ENCODE results near the gene APOBEC3G.
A peak's percentile ranks its signal among the peaks of the same experiment; 100 is the strongest.

The APOBEC3G gene

DNA sequence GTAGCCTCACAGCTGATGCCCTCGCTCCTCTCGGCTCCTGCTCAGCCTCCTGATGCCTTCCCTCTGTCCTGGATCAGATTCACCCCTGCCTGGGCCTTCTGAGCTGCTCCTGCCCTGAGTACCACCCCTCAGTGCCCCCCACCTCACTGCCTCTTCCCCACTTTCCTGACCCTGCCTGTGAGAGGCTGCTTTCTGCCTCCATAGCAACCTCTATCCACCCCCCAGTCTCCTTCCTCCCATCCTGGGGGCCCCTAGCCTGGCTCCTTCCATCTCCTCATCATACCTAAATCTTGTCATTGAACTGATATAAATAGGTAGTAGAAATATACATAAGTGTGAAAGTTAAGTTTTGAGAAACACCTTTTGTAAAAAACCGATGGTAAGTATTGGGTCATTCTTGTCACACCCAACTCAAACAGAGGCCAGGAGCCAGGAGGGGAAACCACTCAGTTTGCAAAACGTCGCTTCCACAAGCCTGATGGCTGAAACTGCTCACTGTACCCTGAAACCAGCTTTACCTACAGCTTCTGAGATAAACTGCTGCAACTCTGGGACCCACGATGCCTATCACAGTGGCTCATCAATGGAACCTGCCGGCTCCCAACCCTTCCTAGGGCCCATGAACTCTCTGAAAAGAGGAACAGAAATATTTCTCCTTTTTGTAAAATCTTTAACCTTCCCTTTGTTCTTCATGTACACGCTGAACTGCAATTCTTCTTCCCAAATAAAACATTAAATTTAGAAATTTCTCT lies 15.2 kb downstream of the APOBEC3G start:
- DNase-seq: no peak

- DNase-seq: no peak
Observed at GRCh38 chr22:39094717-39095389, 17.8 kb downstream of the APOBEC3G start.

DNA sequence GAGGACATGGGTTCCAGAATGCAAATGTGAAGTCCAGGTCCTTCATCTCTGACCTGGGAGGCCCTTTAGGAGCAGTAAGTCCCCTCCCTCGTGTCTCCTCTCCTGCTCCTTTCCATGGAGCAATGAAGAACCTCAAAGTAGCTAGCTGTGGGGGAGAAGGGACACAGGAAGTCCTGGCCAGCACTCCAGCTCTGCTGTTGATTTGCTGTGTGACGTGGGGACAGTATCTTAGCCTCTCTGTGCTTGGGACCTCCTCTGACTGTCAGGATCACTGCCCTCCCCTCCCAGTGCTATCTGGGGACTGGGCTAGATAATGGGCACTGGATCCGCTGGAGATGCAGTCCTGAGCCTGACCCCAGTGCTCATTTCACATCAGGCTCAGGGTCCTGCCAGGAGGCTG lies 18.9 kb downstream of the APOBEC3G start:
- DNase-seq: no peak

GRCh38 chr22:39097098-39098020 lies 20.3 kb downstream of the APOBEC3G start, which contains the start of gene APOBEC3H:
Gene APOBEC3H (plus strand): TSS chr22:39097244. CDS start chr22:39100279, 3,035 bp downstream.
- DNase-seq: no peak

DNA sequence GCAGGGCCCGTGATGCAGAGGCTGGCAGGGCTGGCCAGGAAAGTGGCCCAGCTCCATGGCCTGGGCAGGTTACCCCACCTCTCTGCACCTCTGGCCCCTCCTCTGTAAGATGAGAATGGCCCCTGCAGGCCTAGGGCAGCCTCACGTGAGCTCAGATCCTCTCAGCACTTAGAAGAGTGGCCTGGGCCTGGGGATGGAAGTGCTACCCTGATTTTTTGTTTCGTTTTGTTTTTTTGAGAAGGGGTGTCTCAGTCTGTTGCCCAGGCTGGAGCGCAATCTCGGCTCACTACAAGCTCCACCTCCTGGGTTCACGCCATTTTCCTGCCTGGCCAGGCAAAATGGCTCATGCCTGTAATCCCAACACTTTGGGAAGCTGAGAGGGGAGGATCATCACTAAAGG lies 21.0 kb downstream of the APOBEC3G start:
- no peak for DNase-seq

DNA sequence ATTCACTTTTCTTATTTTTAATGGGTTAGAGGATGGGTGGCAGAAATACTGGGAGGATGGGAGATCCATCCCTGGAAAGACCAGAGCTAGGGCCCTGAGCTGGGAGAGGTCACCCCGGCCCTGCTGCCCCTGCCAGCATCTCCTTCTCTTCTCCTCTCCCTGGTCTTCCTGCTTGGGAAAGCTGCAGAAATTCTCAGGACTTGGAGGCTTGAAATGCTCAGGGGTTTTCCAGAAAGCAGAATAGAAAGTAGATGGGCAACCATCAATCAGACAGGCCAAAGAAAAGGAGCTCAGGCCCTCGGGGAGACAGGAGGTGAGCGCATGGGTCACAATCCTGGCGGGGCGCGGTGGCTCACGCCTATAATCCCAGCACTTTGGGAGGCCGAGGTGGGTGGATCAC lies 21.5 kb downstream of the APOBEC3G start:
- DNase-seq: no peak

- DNase-seq: no peak
Observed at GRCh38 chr22:39101226-39101625, 24.2 kb downstream of the APOBEC3G start.

DNA sequence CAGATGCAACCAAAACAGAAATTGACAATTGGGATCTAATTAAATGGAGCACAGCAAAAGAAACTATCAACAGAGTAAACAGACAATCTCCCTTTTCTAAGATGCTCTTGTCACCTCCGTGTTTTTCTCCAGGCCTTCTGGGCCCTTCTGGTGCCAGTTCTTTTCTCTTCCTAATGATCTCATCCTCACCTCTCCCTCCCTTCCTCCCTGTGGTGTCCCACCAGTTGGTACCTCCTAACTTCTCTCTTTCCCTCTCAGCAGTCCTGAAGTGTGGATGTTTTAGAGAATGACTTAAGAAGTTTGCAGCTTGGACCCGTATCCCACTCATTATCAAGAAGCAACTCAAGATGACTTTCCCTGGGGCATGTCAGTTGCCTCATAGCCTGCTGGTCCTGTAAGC lies 26.4 kb downstream of the APOBEC3G start:
- no peak for DNase-seq

DNA sequence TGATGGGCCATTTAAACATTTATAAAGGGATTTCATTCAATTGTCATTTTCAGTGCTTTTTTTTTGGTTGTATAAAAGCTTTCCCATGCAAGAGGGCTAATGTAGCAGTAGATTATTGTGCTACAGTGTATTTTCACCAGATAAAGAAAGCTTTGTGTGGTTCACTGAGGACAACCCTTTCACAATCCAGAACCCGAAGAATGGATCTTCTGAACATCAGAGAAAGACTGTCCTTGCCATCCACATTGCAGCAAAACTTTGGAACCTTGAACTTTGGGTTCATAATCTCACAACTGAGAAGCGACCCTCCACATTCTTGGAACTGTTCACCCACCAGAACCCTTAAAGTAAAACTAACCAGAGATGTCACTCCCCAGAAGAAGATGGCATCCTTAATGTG lies 29.3 kb downstream of the APOBEC3G start:
- no peak for DNase-seq

- no peak for DNase-seq
Observed at GRCh38 chr22:39108487-39108886, 31.4 kb downstream of the APOBEC3G start.

DNA sequence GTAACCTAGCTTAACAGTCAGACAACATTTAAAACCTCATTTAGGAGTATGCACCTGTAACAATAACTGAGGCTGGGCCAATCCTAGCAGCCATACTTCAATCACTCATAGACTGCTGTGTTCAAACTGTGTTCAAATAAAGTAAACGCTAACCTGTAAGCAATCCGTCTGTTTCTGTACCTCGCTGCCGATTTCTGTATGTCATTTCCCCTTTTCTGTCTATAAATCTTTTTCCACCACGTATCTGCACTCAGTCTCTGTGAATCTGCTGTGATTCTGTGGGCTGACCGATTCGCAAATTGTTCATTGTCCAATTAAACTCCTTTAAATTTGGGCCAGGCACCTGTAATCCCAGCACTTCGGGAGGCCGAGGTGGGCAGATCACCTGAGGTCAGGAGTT lies 32.3 kb downstream of the APOBEC3G start:
- DNase-seq: no peak

GRCh38 chr22:39110631-39111561 lies 33.8 kb downstream of the APOBEC3G start:
- no peak for DNase-seq

DNA sequence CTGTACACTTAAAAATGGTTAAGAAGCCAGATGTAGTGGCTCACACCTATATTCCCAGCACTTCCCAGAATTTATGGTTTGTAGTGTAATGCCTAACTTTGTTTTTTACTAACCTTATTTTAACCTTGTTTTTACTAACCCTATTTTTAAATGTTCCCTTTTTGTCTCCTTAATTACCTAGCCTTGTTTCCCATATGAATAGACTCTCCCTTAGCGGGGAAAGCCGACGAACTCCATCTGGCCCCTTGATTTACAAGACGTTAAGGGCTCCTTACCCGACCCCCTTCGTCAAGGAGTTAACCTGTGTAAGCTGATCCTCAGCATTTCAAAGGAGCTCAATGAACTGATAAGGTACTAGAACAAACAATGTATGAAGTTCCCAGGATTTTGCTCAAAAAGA lies 37.0 kb downstream of the APOBEC3G start:
- no peak for DNase-seq

DNA sequence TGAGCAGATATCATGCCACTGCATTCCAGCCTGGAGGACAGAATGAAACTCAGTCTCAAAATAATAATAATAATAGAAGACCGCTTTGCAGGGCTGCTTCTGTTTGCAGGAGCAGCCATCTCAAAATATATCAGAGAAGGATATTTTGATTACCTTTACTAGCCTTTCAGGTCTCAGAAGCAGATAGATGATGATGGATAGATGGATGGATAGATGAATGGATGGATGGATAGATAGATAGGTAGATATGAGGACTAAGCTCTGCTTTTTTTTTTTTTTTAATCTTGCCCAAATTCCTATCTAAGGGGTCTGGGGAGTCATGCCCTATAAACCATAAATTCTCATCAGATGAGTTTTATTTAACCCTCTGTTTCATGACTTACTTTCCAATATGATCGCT lies 38.5 kb downstream of the APOBEC3G start:
- no peak for DNase-seq

DNA sequence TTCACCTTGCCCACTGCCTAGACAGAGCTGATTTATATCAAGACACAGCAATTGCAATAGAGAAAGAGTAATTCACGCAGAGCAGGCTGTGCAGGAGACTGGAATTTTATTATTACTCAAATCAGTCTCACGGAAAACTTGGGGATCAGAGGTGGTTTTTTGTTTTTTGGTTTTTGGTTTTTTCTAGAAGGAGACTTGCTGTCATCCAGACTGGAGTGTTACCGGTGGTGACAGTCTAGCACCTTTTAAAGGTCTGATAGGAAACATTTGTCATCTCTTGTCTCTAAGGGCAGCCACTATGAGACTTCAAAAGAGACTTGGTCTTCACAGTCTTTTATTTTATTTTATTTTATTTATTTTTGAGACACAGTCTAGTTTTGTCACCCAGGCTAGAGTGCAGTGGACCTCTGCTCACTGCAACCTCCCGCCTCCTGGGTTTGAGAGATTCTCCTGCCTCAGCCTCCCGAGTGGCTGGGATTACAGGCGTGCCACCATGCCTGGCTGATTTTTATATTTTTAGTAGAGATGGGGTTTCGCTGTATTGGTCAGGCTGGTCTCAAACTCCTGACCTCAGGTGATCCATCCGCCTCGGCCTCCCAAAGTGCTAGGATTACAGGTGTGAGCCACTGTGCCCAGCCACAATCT lies 39.0 kb downstream of the APOBEC3G start:
- no peak for DNase-seq

GRCh38 chr22:39117585-39118191 lies 40.6 kb downstream of the APOBEC3G start:
- no peak for DNase-seq

- DNase-seq: no peak
Observed at GRCh38 chr22:39120983-39121382, 43.9 kb downstream of the APOBEC3G start.

GRCh38 chr22:39122772-39123470 lies 45.8 kb downstream of the APOBEC3G start:
- no peak for DNase-seq

- DNase-seq: no peak
Observed at GRCh38 chr22:39123751-39124581, 46.9 kb downstream of the APOBEC3G start.

GRCh38 chr22:39125622-39126021 lies 48.5 kb downstream of the APOBEC3G start:
- peak; percentile 5 for DNase-seq
